Lung (tissue), 12 donors: ENCODE measurements around the gene SART3. TPM values are rescaled to one million over a fixed set of nuclear protein-coding genes. Genes with fewer than 3 reads are reported as not detected.
"Not testable (repeated sequence)": the region's sequence is repeated elsewhere in the genome, so short reads cannot be mapped to it uniquely, and the experiment has no call there.

Experiments used
- ATAC-seq: fragments of 200-7000 bp; cut with Tn5 transposase; one replicate; pipeline ENCODE4 v1.9.1; 2020; ENCODE audit warnings: moderate number of reproducible peaks; ENCODE audit not compliant: insufficient read depth, low FRiP score
- DNase-seq, 3 donors: peaks; one replicate each; pipeline ENCODE4 v3.0.0-alpha.2; 2013 to 2017
- H3K27ac ChIP-seq, 2 donors: one replicate each; pipeline ENCODE4 v1.5.1; 2013; ENCODE audit warnings: mild to moderate bottlenecking in 2 of 2, moderate library complexity in 2 of 2, control low read depth in 1 of 2, inconsistent platforms in 1 of 2, low read depth in 1 of 2, low read length in 1 of 2
- H3K27me3 ChIP-seq, 3 donors: one replicate each; pipeline ENCODE4 v1.5.1; 2013; ENCODE audit warnings: low read length in 2 of 3; ENCODE audit not compliant: control insufficient read depth in 3 of 3, insufficient read depth in 3 of 3
- H3K36me3 ChIP-seq, 4 donors: one replicate each; pipeline ENCODE4 v1.5.1; 2013; ENCODE audit warnings: low read length in 4 of 4, mild to moderate bottlenecking in 1 of 4, moderate library complexity in 1 of 4; ENCODE audit not compliant: control insufficient read depth in 4 of 4, insufficient read depth in 4 of 4
- H3K4me1 ChIP-seq, 5 donors: one replicate each; pipeline ENCODE4 v1.5.1; 2013; ENCODE audit warnings: low read length in 5 of 5, mild to moderate bottlenecking in 2 of 5, moderate library complexity in 1 of 5; ENCODE audit not compliant: control insufficient read depth in 5 of 5, insufficient read depth in 5 of 5
- H3K4me3 ChIP-seq: one replicate; pipeline ENCODE4 v1.5.1; 2013; ENCODE audit warnings: mild to moderate bottlenecking, control low read depth, moderate library complexity
- H3K9ac ChIP-seq, 2 donors: one replicate each; pipeline ENCODE4 v1.5.1; 2013; ENCODE audit warnings: low read length in 2 of 2, control low read depth in 1 of 2; ENCODE audit not compliant: insufficient read depth in 1 of 2
- H3K9me3 ChIP-seq, 4 donors: one replicate each; pipeline ENCODE4 v1.5.1; 2013; ENCODE audit warnings: low read length in 3 of 4, mild to moderate bottlenecking in 1 of 4, moderate library complexity in 1 of 4; ENCODE audit not compliant: control insufficient read depth in 4 of 4, insufficient read depth in 3 of 4
- CTCF ChIP-seq: IDR thresholded peaks from 2 replicates; pipeline ENCODE4 v1.5.1; 2012; ENCODE audit warnings: mild to moderate bottlenecking; ENCODE audit errors: control extremely low read depth, extremely low read depth
- WGBS, 2 donors: extraction: QIAGEN DNeasy Blood & Tissue Kit; methylation state at CpG; one replicate each; pipeline ENCODE4 v1.1.7; 2013; 5-methylcytosine and 5-hydroxymethylcytosine counted together
- polyA plus RNA-seq, 2 donors: library from polyadenylated mRNA; stranded (reverse); fragments of 200-250 nt; gene quantifications; one replicate each; pipeline ENCODE4 v1.2.1, GENCODE V29; 2013
- total RNA-seq, 2 donors: library from RNA; depleted of rRNA in 1 of 2; stranded (reverse); fragments of >200 nt in 1 of 2; gene quantifications; one replicate each; pipeline ENCODE4 v1.2.1, GENCODE V29; 2014 to 2021
- donor health status: control.
- donor health status: control.
- donor health status: Bipolar disorder and iron deficiency.
- donor health status: healthy.
- donor health status: DM: yes; HTN: yes; CAD: no.

SART3 gene
- total and polyA plus RNA-seq, 4 donors: 12.2 to 107 (median 34.9) TPM

GRCh38 chr12:108576660-108577234, 15.8 kb upstream of the SART3 start:
- TF ChIP-seq CTCF: no peak
- WGBS, 2 donors: 55 to 66% methylated on average over 6 of the region's 6 CpGs
- ATAC-seq (no peak), DNase-seq (peak in 1 of 3 donors; percentile 39)
- H3K4me3 ChIP-seq: no peak overlapping the region
- H3K9ac ChIP-seq: no peak overlapping the region
- H3K4me1 ChIP-seq: peaks cover 0 to 14% (median 7%) of the 10 kb centered on the region in 5 donors
- no peaks in the 10 kb centered on the region for H3K27me3 ChIP-seq
- no peak overlapping the region for H3K27ac ChIP-seq
- no peaks in the 10 kb centered on the region for H3K36me3 ChIP-seq
- H3K9me3 ChIP-seq: no peaks in the 10 kb centered on the region

- Histone ChIP-seq H3K36me3 (no peaks in the 10 kb centered on the region), H3K27me3 (no peaks in the 10 kb centered on the region), H3K4me1 (peaks cover 0 to 20% (median 7%) of the 10 kb centered on the region in 5 donors), H3K4me3 (no peak overlapping the region), H3K9me3 (no peaks in the 10 kb centered on the region), H3K9ac (no peak overlapping the region), H3K27ac (no peak overlapping the region)
- 91 to 92% methylated on average over 9 of the region's 9 CpGs for WGBS, 2 donors
- TF ChIP-seq CTCF: no peak
- no peak for DNase-seq
- no peak for ATAC-seq
Observed at GRCh38 chr12:108575199-108575912, 14.4 kb upstream of the SART3 start.

- H3K27me3 ChIP-seq, H3K4me3 ChIP-seq, DNase-seq, H3K36me3 ChIP-seq, H3K9ac ChIP-seq, ATAC-seq, H3K9me3 ChIP-seq, H3K27ac ChIP-seq: not testable (repeated sequence)
- peaks cover 0 to 20% (median 7%) of the 10 kb centered on the region in 5 donors for H3K4me1 ChIP-seq
- 90 to 96% methylated on average over 1 of the region's 1 CpG for WGBS, 2 donors
Observed at GRCh38 chr12:108574276-108574675, 13.3 kb upstream of the SART3 start.

GRCh38 chr12:108573317-108573716, 12.3 kb upstream of the SART3 start:
- WGBS, 2 donors: 50 to 61% methylated on average over 2 of the region's 2 CpGs
- ATAC-seq (no peak), DNase-seq (no peak)
- Histone ChIP-seq H3K4me3 (no peak overlapping the region), H3K9ac (no peak overlapping the region), H3K9me3 (no peaks in the 10 kb centered on the region), H3K4me1 (peaks cover 0 to 20% (median 7%) of the 10 kb centered on the region in 5 donors), H3K36me3 (peaks cover under 1 to 10% (median 6%) of the 10 kb centered on the region in 4 donors), H3K27me3 (no peaks in the 10 kb centered on the region), H3K27ac (no peak overlapping the region)
- TF ChIP-seq CTCF: no peak
